Activated CD4-positive, alpha-beta memory T cell treated with anti-CD3 and anti-CD28 coated beads, Interleukin-2, amount 10 ng/mL, durations not matched to agents 7 days and 5 days (primary cell): ENCODE measurements around the gene C1GALT1. TPM values are rescaled to one million over a fixed set of nuclear protein-coding genes. Genes with fewer than 3 reads are reported as not detected.
"Not testable (repeated sequence)": the region's sequence is repeated elsewhere in the genome, so short reads cannot be mapped to it uniquely, and the experiment has no call there.

Source experiments
- CTCF ChIA-PET: fragments of 350-600 bp; sonication (Branson Sonifier 250); formaldehyde crosslinking; loops from one replicate; lab custom pipeline; 2021; ENCODE audit warnings: antibody characterized with exemption, inconsistent platforms; lab: Charles Lee
- POLR2A ChIA-PET: fragments of 350-600 bp; sonication (Branson Sonifier 250); formaldehyde crosslinking; loops from one replicate; lab custom pipeline; 2021; ENCODE audit warnings: antibody characterized with exemption; lab: Charles Lee
- DNase-seq: peaks from one replicate; pipeline ENCODE4 v3.0.0-alpha.2; 2020
- H3K27ac Mint-ChIP-seq: one replicate; pipeline ENCODE4 v1.8.0; 2021; ENCODE audit warnings: mild to moderate bottlenecking, mixed read lengths
- H3K27me3 Mint-ChIP-seq: one replicate; pipeline ENCODE4 v1.8.0; 2021; ENCODE audit warnings: mixed read lengths
- H3K36me3 Mint-ChIP-seq: one replicate; pipeline ENCODE4 v1.8.0; 2021; ENCODE audit warnings: low read depth, mixed read lengths
- H3K4me1 Mint-ChIP-seq: one replicate; pipeline ENCODE4 v1.8.0; 2021; ENCODE audit warnings: mixed read lengths
- H3K4me3 Mint-ChIP-seq: one replicate; pipeline ENCODE4 v1.8.0; 2021; ENCODE audit warnings: mild to moderate bottlenecking, mixed read lengths
- H3K9me3 Mint-ChIP-seq: one replicate; pipeline ENCODE4 v1.8.0; 2021; ENCODE audit warnings: mixed read lengths
- total RNA-seq, 2 experiments: library from RNA; stranded (reverse); gene quantifications; one replicate each; pipeline ENCODE4 v1.2.3, GENCODE V29; 2021

C1GALT1 gene
- total RNA-seq, 2 experiments from 2014 or later: 63.4 to 64.1 TPM

DNA sequence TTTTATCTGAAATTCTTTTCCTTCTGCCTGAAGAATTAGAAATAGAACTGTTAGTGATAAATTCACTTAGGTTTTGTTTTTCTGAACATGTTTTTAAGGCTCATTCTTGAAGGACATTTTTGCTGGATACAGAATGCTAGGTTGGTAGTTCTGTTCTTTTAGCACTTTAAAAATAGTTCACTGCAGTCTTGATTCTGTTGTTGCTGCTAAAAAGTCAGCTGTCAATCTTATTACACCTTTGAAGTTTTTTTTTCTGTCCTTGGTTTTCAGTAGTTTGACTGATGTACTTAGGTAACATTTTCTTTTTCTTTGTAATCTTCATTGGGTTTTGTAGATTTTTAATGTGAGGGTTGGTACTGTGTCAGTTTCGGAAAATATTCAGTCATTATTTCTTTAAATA, 48.7 kb downstream of the C1GALT1 start:
- Mint-ChIP-seq H3K9me3 (peaks cover 9% of the 10 kb centered on the region), H3K4me3 (no peak overlapping the region), H3K36me3 (peaks cover 54% of the 10 kb centered on the region), H3K4me1 (peaks cover 10% of the 10 kb centered on the region), H3K27ac (no peak overlapping the region), H3K27me3 (no peaks in the 10 kb centered on the region)
- DNase-seq: no peak
- ChIA-PET CTCF (no interaction called here), POLR2A (no interaction called here)

DNA sequence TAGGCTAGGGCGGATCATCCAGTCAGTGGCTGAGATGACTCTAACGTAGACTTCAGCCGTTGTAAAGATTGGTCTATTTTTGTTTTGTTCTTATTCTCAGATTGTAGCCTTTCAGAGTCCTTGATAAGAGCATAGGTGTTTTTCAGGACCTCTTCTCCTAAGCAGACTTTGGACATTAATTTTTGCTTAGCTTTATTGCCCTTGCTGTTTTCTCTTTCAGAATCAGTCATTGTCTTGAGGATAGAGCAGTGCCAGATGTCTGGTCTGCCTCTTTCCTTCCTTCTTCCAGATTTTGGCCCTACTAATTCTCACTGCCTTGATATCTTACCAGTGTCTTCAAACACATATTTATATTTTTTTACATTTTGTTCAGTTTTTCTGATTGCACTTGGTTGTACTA, 49.5 kb downstream of the C1GALT1 start:
- Mint-ChIP-seq H3K9me3 (peaks cover 9% of the 10 kb centered on the region), H3K27me3 (no peaks in the 10 kb centered on the region), H3K4me1 (peaks cover 10% of the 10 kb centered on the region), H3K4me3 (no peak overlapping the region), H3K36me3 (peaks cover 55% of the 10 kb centered on the region), H3K27ac (no peak overlapping the region)
- POLR2A ChIA-PET: no interaction called here
- DNase-seq: no peak
- CTCF ChIA-PET: no interaction called here

- CTCF ChIA-PET: no interaction called here
- H3K36me3 Mint-ChIP-seq: peaks cover 68% of the 10 kb centered on the region
- no peak overlapping the region for H3K27ac Mint-ChIP-seq
- H3K9me3 Mint-ChIP-seq: peaks cover 9% of the 10 kb centered on the region
- DNase-seq: no peak
- no peak overlapping the region for H3K4me3 Mint-ChIP-seq
- H3K27me3 Mint-ChIP-seq: no peaks in the 10 kb centered on the region
- POLR2A ChIA-PET: no interaction called here
- peaks cover 13% of the 10 kb centered on the region for H3K4me1 Mint-ChIP-seq
These were observed 53.0 kb downstream of the C1GALT1 start for GRCh38 chr7:7235347-7235746.

- no peak for DNase-seq
- H3K9me3 Mint-ChIP-seq: peaks cover 6% of the 10 kb centered on the region
- no peak overlapping the region for H3K27ac Mint-ChIP-seq
- H3K36me3 Mint-ChIP-seq: peaks cover 67% of the 10 kb centered on the region
- H3K4me1 Mint-ChIP-seq: peaks cover 13% of the 10 kb centered on the region
- POLR2A ChIA-PET: no interaction called here
- H3K27me3 Mint-ChIP-seq: no peaks in the 10 kb centered on the region
- CTCF ChIA-PET: no interaction called here
- no peak overlapping the region for H3K4me3 Mint-ChIP-seq
These were observed 53.7 kb downstream of the C1GALT1 start for GRCh38 chr7:7236041-7236440.

DNA sequence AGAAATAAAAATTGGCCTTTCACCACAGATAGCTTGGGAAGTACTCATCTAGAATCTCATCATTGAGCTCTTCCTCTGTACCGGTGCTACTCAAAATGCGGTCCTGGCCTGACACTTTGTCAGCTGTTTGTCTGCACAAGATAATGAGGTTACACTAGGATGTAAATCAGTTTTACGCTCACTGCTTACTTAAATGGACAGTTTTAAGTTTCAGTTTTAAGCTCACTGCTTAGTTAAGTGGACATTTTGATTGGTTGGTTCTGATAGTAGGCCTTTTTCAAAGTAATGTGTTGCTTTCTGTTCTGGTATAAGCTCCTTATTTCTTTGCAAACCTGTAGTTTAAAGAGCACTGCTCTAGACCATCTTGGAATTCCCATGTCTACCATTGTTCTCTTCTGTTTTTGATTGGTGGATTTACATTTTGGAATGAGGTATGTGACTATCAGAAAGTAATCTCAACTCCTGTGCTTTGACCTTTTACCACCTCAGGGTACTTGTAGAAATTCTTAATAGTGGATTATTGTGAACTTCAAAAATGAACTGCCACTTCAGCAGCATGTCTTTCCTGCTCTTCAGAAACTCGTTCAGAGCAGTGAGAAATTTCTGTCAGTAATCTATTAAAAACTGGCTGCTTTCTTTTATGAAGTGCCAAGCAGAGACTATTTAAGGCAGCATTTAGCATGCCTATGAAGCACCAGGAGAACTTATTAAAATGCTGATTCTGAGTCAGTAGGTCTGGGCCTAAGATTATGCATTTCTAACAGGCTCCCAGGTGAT, 55.0 kb downstream of the C1GALT1 start:
- POLR2A ChIA-PET: no interaction called here

GRCh38 chr7:7237978-7238267, 55.6 kb downstream of the C1GALT1 start:
- Mint-ChIP-seq H3K9me3 (no peaks in the 10 kb centered on the region), H3K27ac (no peak overlapping the region), H3K4me1 (peaks cover 4% of the 10 kb centered on the region), H3K36me3 (peaks cover 64% of the 10 kb centered on the region), H3K27me3 (no peaks in the 10 kb centered on the region), H3K4me3 (no peak overlapping the region)
- POLR2A ChIA-PET: no interaction called here
- CTCF ChIA-PET: interaction anchor here (1.1 kb wide), 1 partner anchor 20 kb away, joined by 3 read pairs; no protein-coding TSS in a partner anchor
- DNase-seq: no peak

More for the DNA sequence above, 55.0 kb downstream of the C1GALT1 start:
- H3K27me3 Mint-ChIP-seq: no peaks in the 10 kb centered on the region
- CTCF ChIA-PET: interaction anchor here (1.1 kb wide), 2 partner anchors 17 to 20 kb away, joined by 3 read pairs; no protein-coding TSS in a partner anchor
- peaks cover 59% of the 10 kb centered on the region for H3K36me3 Mint-ChIP-seq
- no peak for DNase-seq
- no peak overlapping the region for H3K27ac Mint-ChIP-seq
- H3K4me3 Mint-ChIP-seq: no peak overlapping the region
- H3K9me3 Mint-ChIP-seq: no peaks in the 10 kb centered on the region
- H3K4me1 Mint-ChIP-seq: peaks cover 4% of the 10 kb centered on the region

DNA sequence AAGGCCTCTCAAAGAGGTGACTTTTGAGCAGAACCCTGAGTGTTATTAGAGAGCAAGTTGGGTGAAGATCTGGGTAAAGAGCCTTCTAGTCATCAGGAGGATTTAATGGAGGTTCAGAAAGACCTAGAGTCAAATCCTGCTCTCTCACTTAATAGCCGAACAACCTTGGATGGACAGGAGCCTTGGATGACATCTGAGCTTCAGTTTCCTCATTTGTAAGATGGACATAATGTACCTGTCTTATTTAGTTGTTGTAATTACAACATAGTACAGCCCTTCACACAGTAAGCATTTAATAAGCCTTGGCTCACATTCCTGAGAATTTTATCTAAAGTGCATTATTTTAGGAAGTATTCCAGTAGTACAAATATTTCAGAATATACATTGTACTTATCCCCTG, 57.0 kb downstream of the C1GALT1 start:
- ChIA-PET POLR2A (no interaction called here), CTCF (no interaction called here)
- no peak overlapping the region for H3K4me3 Mint-ChIP-seq
- H3K9me3 Mint-ChIP-seq: no peaks in the 10 kb centered on the region
- no peaks in the 10 kb centered on the region for H3K27me3 Mint-ChIP-seq
- no peak for DNase-seq
- peaks cover 65% of the 10 kb centered on the region for H3K36me3 Mint-ChIP-seq
- peaks cover 4% of the 10 kb centered on the region for H3K4me1 Mint-ChIP-seq
- H3K27ac Mint-ChIP-seq: no peak overlapping the region

- CTCF ChIA-PET: no interaction called here
- peaks cover 54% of the 10 kb centered on the region for H3K36me3 Mint-ChIP-seq
These were observed 60.6 kb downstream of the C1GALT1 start for GRCh38 chr7:7242899-7243298.

DNA sequence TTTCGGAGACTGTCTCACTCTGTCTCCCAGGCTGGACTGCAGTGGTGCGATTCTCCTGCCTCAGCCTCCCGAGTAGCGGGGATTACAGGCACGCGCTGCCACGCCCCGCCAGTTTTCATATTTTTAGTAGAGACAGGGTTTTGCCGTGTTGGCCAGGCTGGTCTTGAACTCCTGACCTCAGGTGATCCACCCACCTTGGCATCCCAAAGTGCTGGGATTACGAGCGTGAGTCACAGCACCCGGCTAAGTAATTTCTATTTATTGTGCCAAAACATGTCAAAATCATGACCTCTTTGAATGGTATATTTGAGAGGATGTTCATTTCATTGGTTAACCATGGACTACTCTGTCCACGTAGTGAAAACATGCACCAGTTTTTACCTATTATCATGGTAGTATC, 62.9 kb downstream of the C1GALT1 start:
- H3K9me3 Mint-ChIP-seq, POLR2A ChIA-PET: not testable (repeated sequence)

More at GRCh38 chr7:7242899-7243298, 60.6 kb downstream of the C1GALT1 start:
- DNase-seq: no peak
- POLR2A ChIA-PET: no interaction called here
- H3K4me3 Mint-ChIP-seq: no peak overlapping the region
- no peaks in the 10 kb centered on the region for H3K9me3 Mint-ChIP-seq
- no peaks in the 10 kb centered on the region for H3K27me3 Mint-ChIP-seq
- H3K4me1 Mint-ChIP-seq: peaks cover 6% of the 10 kb centered on the region
- no peak overlapping the region for H3K27ac Mint-ChIP-seq

DNA sequence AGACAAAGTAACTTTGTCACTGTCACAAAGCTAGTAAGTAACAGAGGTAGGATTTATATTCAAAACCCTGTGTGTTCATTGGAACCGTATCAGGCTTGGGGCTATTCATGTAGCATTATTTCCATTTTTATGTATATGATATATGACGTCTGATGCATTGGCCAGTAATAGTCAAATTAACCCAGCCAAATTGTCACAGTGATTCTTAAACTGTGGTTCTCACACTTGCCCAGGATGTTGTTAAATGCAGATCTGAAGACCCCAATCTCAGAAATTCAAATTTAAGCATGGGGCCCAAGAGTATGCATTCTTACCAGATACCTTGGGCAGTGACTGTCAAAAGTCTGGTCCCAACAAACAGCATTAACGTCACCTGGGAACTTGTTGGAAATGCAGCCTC, 63.9 kb downstream of the C1GALT1 start:
- no peaks in the 10 kb centered on the region for H3K9me3 Mint-ChIP-seq
- no peak overlapping the region for H3K4me3 Mint-ChIP-seq
- ChIA-PET CTCF (no interaction called here), POLR2A (no interaction called here)
- no peak overlapping the region for H3K27ac Mint-ChIP-seq
- H3K36me3 Mint-ChIP-seq: peaks cover 38% of the 10 kb centered on the region
- H3K27me3 Mint-ChIP-seq: no peaks in the 10 kb centered on the region
- H3K4me1 Mint-ChIP-seq: peaks cover 6% of the 10 kb centered on the region
- no peak for DNase-seq

More for the DNA sequence above, 62.9 kb downstream of the C1GALT1 start:
- DNase-seq, H3K27ac Mint-ChIP-seq, H3K4me1 Mint-ChIP-seq, CTCF ChIA-PET, H3K27me3 Mint-ChIP-seq, H3K4me3 Mint-ChIP-seq: not testable (repeated sequence)
- peaks cover 38% of the 10 kb centered on the region for H3K36me3 Mint-ChIP-seq

DNA sequence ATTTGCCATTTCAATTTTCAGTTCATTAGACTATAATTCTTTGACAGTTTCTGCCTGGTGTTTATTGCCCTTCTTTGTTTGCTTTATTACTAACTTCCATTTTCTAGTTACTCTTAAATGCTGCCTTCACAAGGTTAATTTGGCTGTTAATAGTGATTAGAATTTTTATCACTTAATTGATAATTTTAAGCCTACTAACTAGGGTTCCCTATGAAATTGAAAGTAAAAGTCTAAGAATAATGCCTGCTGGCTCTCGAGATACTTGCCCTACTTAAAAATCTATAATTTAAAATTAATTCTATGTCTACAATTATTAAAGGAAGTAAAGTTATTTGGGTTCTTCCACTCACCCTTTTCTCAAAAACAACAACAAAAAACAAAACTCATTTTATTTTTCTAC, 65.3 kb downstream of the C1GALT1 start:
- Mint-ChIP-seq H3K9me3 (no peaks in the 10 kb centered on the region), H3K27me3 (no peaks in the 10 kb centered on the region), H3K4me3 (peak overlapping the region; percentile 43), H3K36me3 (peaks cover 45% of the 10 kb centered on the region), H3K4me1 (peaks cover 6% of the 10 kb centered on the region), H3K27ac (no peak overlapping the region)
- no peak for DNase-seq
- POLR2A ChIA-PET: no interaction called here
- CTCF ChIA-PET: no interaction called here

DNA sequence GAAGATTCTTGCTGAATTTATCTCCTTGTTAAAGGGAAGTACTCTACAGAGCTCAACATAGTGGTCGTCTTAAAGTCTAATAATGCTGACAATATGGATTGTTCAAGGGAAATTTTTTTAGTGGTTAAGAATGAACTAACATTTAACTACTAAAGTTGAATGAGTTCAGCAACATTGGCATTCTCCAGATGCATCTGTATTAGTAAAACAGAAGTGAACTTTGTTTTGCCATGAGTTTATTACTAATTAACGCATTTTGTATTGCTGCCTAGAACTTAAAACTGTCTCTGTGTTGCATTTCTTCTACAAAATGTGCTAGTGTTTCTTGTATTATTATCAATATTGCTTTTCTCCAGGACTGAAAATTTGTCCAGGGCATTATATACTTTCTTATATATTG, 67.5 kb downstream of the C1GALT1 start:
- H3K4me3 Mint-ChIP-seq: no peak overlapping the region
- H3K36me3 Mint-ChIP-seq: peaks cover 35% of the 10 kb centered on the region
- H3K4me1 Mint-ChIP-seq: peaks cover 7% of the 10 kb centered on the region
- no peak for DNase-seq
- no peaks in the 10 kb centered on the region for H3K9me3 Mint-ChIP-seq
- CTCF ChIA-PET: interaction anchor here (1.0 to 1.2 kb wide), 2 partner anchors 9 to 147 kb away, joined by 5 read pairs; no protein-coding TSS in a partner anchor
- H3K27me3 Mint-ChIP-seq: no peaks in the 10 kb centered on the region
- no peak overlapping the region for H3K27ac Mint-ChIP-seq
- POLR2A ChIA-PET: interaction anchor here (1.4 to 1.9 kb wide), 2 partner anchors 9 to 68 kb away, joined by 6 to 11 read pairs; partner anchors contain the start of gene C1GALT1

- no peak for DNase-seq
- Mint-ChIP-seq H3K27me3 (no peaks in the 10 kb centered on the region), H3K36me3 (peaks cover 35% of the 10 kb centered on the region), H3K4me1 (peaks cover 13% of the 10 kb centered on the region), H3K4me3 (no peak overlapping the region), H3K9me3 (no peaks in the 10 kb centered on the region), H3K27ac (no peak overlapping the region)
- ChIA-PET CTCF (no interaction called here), POLR2A (no interaction called here)
These were observed 69.4 kb downstream of the C1GALT1 start for GRCh38 chr7:7251742-7252141.

DNA sequence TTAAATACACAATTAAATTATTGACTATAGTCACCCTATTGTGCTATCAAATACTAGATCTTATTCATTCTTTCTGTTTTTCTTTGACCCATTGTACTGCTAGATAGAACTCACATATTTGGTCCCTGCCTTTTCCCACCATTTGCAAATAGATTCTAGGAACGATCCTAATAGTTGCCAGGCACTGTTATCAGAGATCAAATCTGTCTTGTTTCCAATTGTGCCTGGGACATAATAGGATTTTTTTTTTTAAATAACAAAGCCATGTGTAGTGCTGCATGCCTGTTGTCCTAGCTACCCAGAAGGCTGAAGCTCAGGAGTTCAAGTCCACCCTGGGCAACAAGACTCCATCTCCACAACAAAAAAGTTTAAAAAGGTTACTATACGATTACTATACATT, 72.0 kb downstream of the C1GALT1 start:
- no peaks in the 10 kb centered on the region for H3K27me3 Mint-ChIP-seq
- H3K4me3 Mint-ChIP-seq: no peak overlapping the region
- ChIA-PET POLR2A (interaction anchor here (2.0 kb wide), 1 partner anchor 73 kb away, joined by 8 read pairs; the partner anchor contains the start of gene C1GALT1), CTCF (interaction anchor here (0.8 to 1.6 kb wide), 2 partner anchors 17 to 151 kb away, joined by 3 read pairs; no protein-coding TSS in a partner anchor)
- DNase-seq: no peak
- no peak overlapping the region for H3K27ac Mint-ChIP-seq
- H3K36me3 Mint-ChIP-seq: peaks cover 40% of the 10 kb centered on the region
- H3K9me3 Mint-ChIP-seq: no peaks in the 10 kb centered on the region
- peaks cover 28% of the 10 kb centered on the region for H3K4me1 Mint-ChIP-seq
